Right lobe of liver (tissue), 4 donors: ENCODE results near the gene CAP1.
"Not testable (repeated sequence)": the region's sequence is repeated elsewhere in the genome, so short reads cannot be mapped to it uniquely, and the experiment has no call there.

Experiments
- POLR2A ChIP-seq: fragments of 450-650 bp; IDR thresholded peaks from one replicate; pipeline ENCODE4 v1.6.1; 2017; ENCODE audit warnings: antibody characterized with exemption, mild to moderate bottlenecking
- TF ChIP-seq, protein P1 (sequence below), 4 donors: fragments of 200-600 bp in 3 of 4; fragments of 450-650 bp in 1 of 4; IDR thresholded peaks; one replicate each; pipeline versions ENCODE4 v1.5.1 to v1.8.0; 2016 to 2022; ENCODE audit warnings: antibody characterized with exemption in 4 of 4, mild to moderate bottlenecking in 2 of 4
- donor health status: DM: no; HTN: no; CAD: no.
- donor health status: DM: no; HTN: no; CAD: no.
- donor health status: DM: no; HTN: yes; CAD: no.

DNA sequence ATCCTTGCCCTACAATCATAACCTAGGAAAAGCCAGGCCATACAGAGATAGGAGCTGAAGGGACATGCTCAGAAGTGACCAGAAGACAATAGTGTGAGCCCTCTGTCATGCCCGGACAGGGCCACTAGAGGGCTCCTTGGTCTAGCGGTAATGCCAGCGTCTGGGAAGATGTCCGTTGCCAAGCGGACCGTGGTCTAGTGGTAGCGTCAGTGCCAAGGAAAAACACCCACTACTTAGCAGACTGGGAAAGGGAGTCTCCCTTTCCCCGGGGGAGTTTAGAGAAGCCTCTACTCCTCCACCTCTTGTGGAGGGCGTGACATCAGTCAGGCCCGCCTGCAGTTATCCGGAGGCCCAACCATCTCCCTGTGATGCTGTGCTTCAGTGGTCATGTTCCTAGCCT lies 44.2 kb downstream of the CAP1 start:
- TF ChIP-seq POLR2A: not testable (repeated sequence)
- TF ChIP-seq, protein P1, sequence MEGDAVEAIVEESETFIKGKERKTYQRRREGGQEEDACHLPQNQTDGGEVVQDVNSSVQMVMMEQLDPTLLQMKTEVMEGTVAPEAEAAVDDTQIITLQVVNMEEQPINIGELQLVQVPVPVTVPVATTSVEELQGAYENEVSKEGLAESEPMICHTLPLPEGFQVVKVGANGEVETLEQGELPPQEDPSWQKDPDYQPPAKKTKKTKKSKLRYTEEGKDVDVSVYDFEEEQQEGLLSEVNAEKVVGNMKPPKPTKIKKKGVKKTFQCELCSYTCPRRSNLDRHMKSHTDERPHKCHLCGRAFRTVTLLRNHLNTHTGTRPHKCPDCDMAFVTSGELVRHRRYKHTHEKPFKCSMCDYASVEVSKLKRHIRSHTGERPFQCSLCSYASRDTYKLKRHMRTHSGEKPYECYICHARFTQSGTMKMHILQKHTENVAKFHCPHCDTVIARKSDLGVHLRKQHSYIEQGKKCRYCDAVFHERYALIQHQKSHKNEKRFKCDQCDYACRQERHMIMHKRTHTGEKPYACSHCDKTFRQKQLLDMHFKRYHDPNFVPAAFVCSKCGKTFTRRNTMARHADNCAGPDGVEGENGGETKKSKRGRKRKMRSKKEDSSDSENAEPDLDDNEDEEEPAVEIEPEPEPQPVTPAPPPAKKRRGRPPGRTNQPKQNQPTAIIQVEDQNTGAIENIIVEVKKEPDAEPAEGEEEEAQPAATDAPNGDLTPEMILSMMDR (IDR thresholded peaks at IDR 0.05): peak; percentile 18 to 89 (median 70)
